Ovary (tissue), 9 donors: Measurements from ENCODE around the gene RAB40B. TPM values are rescaled to one million over a fixed set of nuclear protein-coding genes. Genes with fewer than 3 reads are reported as not detected.
A peak's percentile ranks its signal among the peaks of the same experiment; 100 is the strongest.

Source experiments
- DNase-seq, 5 donors: peaks; one replicate each; pipeline ENCODE4 v3.0.0-alpha.2; 2019 to 2020
- H3K27ac ChIP-seq, 2 donors: fragments of 200-600 bp; one replicate each; pipeline versions ENCODE4 v1.5.1 to v1.8.0; 2019 to 2022
- H3K27me3 ChIP-seq: fragments of 200-600 bp; one replicate; pipeline ENCODE4 v1.8.0; 2022
- H3K36me3 ChIP-seq: fragments of 200-600 bp; sonication (generic); one replicate; pipeline ENCODE4 v1.5.1; 2019
- H3K4me1 ChIP-seq: one replicate; pipeline ENCODE4 v1.8.1; 2013; ENCODE audit warnings: mild to moderate bottlenecking, moderate library complexity; ENCODE audit not compliant: insufficient read depth
- H3K4me3 ChIP-seq: fragments of 200-600 bp; sonication (generic); one replicate; pipeline ENCODE4 v1.5.1; 2017
- H3K9me3 ChIP-seq, 2 donors: fragments of 200-600 bp in 1 of 2; sonication (generic) in 1 of 2; one replicate each; pipeline versions ENCODE4 v1.5.1 to v1.8.1; 2013 to 2019; ENCODE audit warnings: mild to moderate bottlenecking in 1 of 2, moderate library complexity in 1 of 2
- EP300 ChIP-seq: sonication (generic); formaldehyde crosslinking; IDR thresholded peaks from one replicate; pipeline ENCODE4 v1.6.1; 2017; ENCODE audit warnings: antibody characterized with exemption
- POLR2A ChIP-seq: fragments of 450-650 bp; IDR thresholded peaks from one replicate; pipeline ENCODE4 v1.6.1; 2017; ENCODE audit warnings: antibody characterized with exemption, mild to moderate bottlenecking, moderate library complexity
- WGBS, 3 donors: extraction: QIAGEN DNeasy Blood & Tissue Kit in 1 of 3; methylation state at CpG; one replicate each; pipeline versions ENCODE4 v1.1.5 to v1.1.7; 2013 to 2017; 5-methylcytosine and 5-hydroxymethylcytosine counted together
- intact Hi-C, 4 donors: fragments of 100-400 bp; cut with DNase I; formaldehyde crosslinking; loops; one replicate each; pipeline versions ENCODE4 v1.11.0 to v1.15.1; 2022 to 2023
- polyA plus RNA-seq, 2 donors: library from polyadenylated mRNA; stranded (reverse); fragments of 200-250 nt in 1 of 2; fragments of 350-450 nt in 1 of 2; fragmentation: Illumina TruSeq in 1 of 2; extraction: RNeasy Lipid Tissue Mini Kit (QIAGEN cat#74804) in 1 of 2; gene quantifications; one replicate each; pipeline ENCODE4 v1.2.3, GENCODE V29; 2013 to 2014
- total RNA-seq, 7 donors: library from RNA; depleted of rRNA in 2 of 7; stranded (reverse); fragments of >200 nt in 2 of 7; fragmentation: NEBNext Ultra II Directional in 3 of 7; extraction: Animal tissue kit (Norgen Biotek cat#: 25700) in 3 of 7; gene quantifications; one replicate each; pipeline versions ENCODE4 v1.1.0 to v1.2.4, GENCODE V29; 2016 to 2023
- TF ChIP-seq, protein P1 (sequence below), 3 donors: fragments of 450-650 bp in 2 of 3; fragments of 200-600 bp in 1 of 3; IDR thresholded peaks; one replicate each; pipeline versions ENCODE4 v1.5.1 to v1.8.0; 2016 to 2022; ENCODE audit warnings: antibody characterized with exemption in 3 of 3, mild to moderate bottlenecking in 1 of 3
- donor health status: DM: no; HTN: no; CAD: no; lungs with moderate emphysema.
- donor health status: DM: no; HTN: no; CAD: no.
- donor health status: Bipolar disorder and iron deficiency.
- donor health status: DM: yes; HTN: yes; CAD: no.
- donor health status: DM: no; HTN: no; CAD: no.
- donor health status: DM: yes; HTN: yes; CAD: no.

The RAB40B gene
- total and polyA plus RNA-seq, 9 donors: 9.2 to 25.9 (median 14.9) TPM

GRCh38 chr17:82734987-82735866, 36.7 kb upstream of the RAB40B start, which contains the start of gene FN3K:
Gene FN3K, plus strand, starts transcription at chr17:82735615. Its CDS starts 22 bp downstream, at chr17:82735637.
- DNase-seq: peak; percentile 78 to 90 (median 84)
- no peaks in the 10 kb centered on the region for H3K27me3 ChIP-seq
- no peaks in the 10 kb centered on the region for H3K36me3 ChIP-seq
- WGBS, 3 donors: 2 to 5% (median 3%) methylated on average over 26 to 101 of the region's 101 CpGs
- peak within 1 kb of the TSS; percentile 91 for H3K4me3 ChIP-seq
- TF ChIP-seq POLR2A (peak; percentile 40), EP300 (peak; percentile 39)
- TF ChIP-seq, protein P1, sequence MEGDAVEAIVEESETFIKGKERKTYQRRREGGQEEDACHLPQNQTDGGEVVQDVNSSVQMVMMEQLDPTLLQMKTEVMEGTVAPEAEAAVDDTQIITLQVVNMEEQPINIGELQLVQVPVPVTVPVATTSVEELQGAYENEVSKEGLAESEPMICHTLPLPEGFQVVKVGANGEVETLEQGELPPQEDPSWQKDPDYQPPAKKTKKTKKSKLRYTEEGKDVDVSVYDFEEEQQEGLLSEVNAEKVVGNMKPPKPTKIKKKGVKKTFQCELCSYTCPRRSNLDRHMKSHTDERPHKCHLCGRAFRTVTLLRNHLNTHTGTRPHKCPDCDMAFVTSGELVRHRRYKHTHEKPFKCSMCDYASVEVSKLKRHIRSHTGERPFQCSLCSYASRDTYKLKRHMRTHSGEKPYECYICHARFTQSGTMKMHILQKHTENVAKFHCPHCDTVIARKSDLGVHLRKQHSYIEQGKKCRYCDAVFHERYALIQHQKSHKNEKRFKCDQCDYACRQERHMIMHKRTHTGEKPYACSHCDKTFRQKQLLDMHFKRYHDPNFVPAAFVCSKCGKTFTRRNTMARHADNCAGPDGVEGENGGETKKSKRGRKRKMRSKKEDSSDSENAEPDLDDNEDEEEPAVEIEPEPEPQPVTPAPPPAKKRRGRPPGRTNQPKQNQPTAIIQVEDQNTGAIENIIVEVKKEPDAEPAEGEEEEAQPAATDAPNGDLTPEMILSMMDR (IDR thresholded peaks at IDR 0.05): no peak
- H3K9me3 ChIP-seq: no peaks in the 10 kb centered on the region
- peak within 1 kb of the TSS; percentile 50 to 77 for H3K27ac ChIP-seq
- peaks cover 11% of the 10 kb centered on the region for H3K4me1 ChIP-seq
- intact Hi-C loops: loop anchor here in 1 of 4 donors (2.0 to 5.0 kb wide), 2 partner anchors 18 to 88 kb away; partner anchors contain the start of genes FN3KRP and WDR45B

DNA sequence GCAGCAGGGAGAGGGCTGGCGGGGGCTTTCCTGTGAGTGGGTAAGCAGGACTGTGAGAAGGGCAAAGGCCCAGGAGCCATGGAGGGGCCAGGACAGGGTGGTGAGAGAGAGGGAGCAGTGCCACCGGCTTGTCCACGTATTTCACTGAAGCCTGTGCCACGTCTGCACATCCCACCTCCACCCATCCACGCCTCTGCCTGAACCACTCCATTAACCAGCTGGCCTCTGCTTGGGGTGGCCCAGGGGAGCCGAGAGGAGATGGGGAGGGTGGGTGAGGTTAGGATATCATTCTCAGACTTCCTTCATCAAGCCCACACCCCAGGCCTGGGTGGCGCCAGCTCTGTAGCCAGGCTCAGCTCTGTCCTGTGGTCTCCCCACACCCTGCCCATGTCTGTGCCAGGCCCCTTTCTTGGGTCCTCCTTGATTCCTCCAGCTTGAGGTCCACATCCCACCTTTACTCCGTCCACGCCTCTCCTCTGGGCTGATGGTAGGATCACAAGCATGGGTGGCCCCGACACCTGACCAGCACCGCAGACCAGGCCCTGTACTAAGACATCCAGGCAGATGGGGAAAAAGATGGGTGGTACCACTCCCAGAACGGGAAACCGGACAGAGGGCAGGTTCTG, 33.7 kb upstream of the RAB40B start:
- Histone ChIP-seq H3K27ac (no peak overlapping the region), H3K4me3 (no peak overlapping the region), H3K36me3 (no peaks in the 10 kb centered on the region), H3K4me1 (peaks cover 6% of the 10 kb centered on the region), H3K27me3 (no peaks in the 10 kb centered on the region), H3K9me3 (no peaks in the 10 kb centered on the region)
- TF ChIP-seq POLR2A (no peak), EP300 (no peak)
- TF ChIP-seq, protein P1 (IDR thresholded peaks at IDR 0.05): no peak
- DNase-seq: peak in 1 of 5 donors; percentile 19
- intact Hi-C loops: no loop called here
- 90 to 91% (median 90%) methylated on average over 13 of the region's 13 CpGs for WGBS, 3 donors

DNA sequence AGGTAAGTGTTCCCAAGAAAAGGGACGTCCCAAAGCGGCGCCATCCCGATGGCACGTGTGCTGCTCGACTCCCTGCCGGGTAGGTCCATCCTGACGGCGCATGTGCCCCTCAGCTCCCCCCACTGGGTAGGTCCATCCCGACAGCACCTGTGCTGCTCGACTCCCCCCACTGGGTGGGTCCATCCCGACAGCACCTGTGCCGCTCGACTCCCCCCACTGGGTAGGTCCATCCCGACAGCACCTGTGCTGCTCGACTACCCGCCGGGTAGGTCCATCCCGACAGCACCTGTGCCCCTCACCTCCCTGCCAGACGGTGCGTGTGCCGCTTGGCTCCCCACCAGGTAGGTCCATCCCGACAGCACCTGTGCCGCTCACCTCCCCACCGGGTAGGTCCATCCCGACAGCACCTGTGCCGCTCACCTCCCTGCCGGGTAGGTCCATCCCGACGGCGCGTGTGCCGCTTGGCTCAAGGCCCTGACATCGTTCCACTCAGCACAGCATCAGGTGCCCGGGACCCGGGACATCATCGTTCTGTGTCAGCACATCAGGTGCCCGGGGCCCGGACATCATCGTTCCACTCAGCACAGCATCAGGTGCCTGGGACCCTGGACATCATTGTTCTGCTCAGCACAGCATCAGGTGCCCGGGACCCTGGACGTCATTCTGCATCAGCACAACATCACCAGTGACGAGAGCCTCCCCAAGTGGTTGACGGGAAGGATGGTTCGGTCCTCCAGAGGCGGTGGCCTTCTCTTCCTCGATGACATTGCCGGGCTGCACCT, 31.2 kb upstream of the RAB40B start:
- Histone ChIP-seq H3K9me3 (no peaks in the 10 kb centered on the region), H3K4me1 (no peaks in the 10 kb centered on the region), H3K27me3 (no peaks in the 10 kb centered on the region), H3K4me3 (no peak overlapping the region), H3K36me3 (no peaks in the 10 kb centered on the region), H3K27ac (no peak overlapping the region)
- intact Hi-C loops: no loop called here
- DNase-seq: no peak
- TF ChIP-seq POLR2A (no peak), EP300 (no peak)
- TF ChIP-seq, protein P1 (IDR thresholded peaks at IDR 0.05): no peak
- 85 to 89% (median 86%) methylated on average over 46 to 48 of the region's 48 CpGs for WGBS, 3 donors

- intact Hi-C loops: no loop called here
These were observed 27.9 kb upstream of the RAB40B start for GRCh38 chr17:82726427-82726826.

More at GRCh38 chr17:82726427-82726826, 27.9 kb upstream of the RAB40B start:
- Histone ChIP-seq H3K4me1 (no peaks in the 10 kb centered on the region), H3K9me3 (no peaks in the 10 kb centered on the region), H3K4me3 (no peak overlapping the region), H3K27ac (no peak overlapping the region), H3K36me3 (no peaks in the 10 kb centered on the region), H3K27me3 (no peaks in the 10 kb centered on the region)
- no peak for DNase-seq
- TF ChIP-seq POLR2A (no peak), EP300 (no peak)
- TF ChIP-seq, protein P1 (IDR thresholded peaks at IDR 0.05): no peak
- WGBS, 3 donors: 92 to 96% (median 96%) methylated on average over 10 of the region's 10 CpGs
